Nephron progenitor cell (in vitro differentiated cells): Measurements from ENCODE around the gene PLPPR1.

Source experiments
- DNase-seq: peaks from one replicate; pipeline ENCODE4 v3.0.0; 2021
- H3K27ac Mint-ChIP-seq: 2 replicates; pipeline ENCODE4 v1.8.0; 2021; ENCODE audit warnings: mild to moderate bottlenecking, moderate library complexity, mixed read lengths
- H3K27me3 Mint-ChIP-seq: 2 replicates; pipeline ENCODE4 v1.8.0; 2021; ENCODE audit warnings: mild to moderate bottlenecking, low read depth, mixed read lengths; ENCODE audit not compliant: poor library complexity
- H3K36me3 Mint-ChIP-seq: 2 replicates; pipeline ENCODE4 v1.8.0; 2021; ENCODE audit warnings: low read depth, mixed read lengths
- H3K4me1 Mint-ChIP-seq: 2 replicates; pipeline ENCODE4 v1.8.0; 2021; ENCODE audit warnings: mixed read lengths
- H3K4me3 Mint-ChIP-seq: 2 replicates; pipeline ENCODE4 v1.8.0; 2021; ENCODE audit warnings: mild to moderate bottlenecking, moderate library complexity, mixed read lengths
- H3K9me3 Mint-ChIP-seq: 2 replicates; pipeline ENCODE4 v1.8.0; 2021; ENCODE audit warnings: mild to moderate bottlenecking, moderate library complexity, mixed read lengths
- TF ChIP-seq, protein P1 (sequence below): fragments of 200-600 bp; sonication (generic); IDR thresholded peaks from 2 replicates; pipeline ENCODE4 v1.5.0; 2021; ENCODE audit warnings: antibody characterized with exemption

Gene PLPPR1

DNA sequence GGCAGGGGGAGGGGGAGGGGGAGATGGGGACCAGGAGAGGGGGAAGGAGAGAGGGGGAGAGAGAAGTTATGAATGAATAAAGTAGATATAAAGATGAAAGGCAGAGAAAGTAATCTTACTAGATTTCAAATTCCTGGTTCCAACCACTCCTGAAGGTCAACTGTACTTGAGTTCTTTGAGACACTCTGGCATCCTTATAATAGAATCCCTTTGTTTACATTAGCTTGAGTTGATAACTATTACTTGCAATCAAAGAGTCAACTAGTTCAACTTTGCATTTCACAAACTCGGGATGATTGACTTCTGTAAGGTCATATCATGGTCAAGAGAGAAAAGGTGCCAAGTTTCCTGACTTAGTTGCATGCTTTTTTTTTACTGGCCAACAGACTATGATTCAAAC is 314.1 kb downstream of the PLPPR1 start:
- no peak for DNase-seq
- TF ChIP-seq, protein P1, sequence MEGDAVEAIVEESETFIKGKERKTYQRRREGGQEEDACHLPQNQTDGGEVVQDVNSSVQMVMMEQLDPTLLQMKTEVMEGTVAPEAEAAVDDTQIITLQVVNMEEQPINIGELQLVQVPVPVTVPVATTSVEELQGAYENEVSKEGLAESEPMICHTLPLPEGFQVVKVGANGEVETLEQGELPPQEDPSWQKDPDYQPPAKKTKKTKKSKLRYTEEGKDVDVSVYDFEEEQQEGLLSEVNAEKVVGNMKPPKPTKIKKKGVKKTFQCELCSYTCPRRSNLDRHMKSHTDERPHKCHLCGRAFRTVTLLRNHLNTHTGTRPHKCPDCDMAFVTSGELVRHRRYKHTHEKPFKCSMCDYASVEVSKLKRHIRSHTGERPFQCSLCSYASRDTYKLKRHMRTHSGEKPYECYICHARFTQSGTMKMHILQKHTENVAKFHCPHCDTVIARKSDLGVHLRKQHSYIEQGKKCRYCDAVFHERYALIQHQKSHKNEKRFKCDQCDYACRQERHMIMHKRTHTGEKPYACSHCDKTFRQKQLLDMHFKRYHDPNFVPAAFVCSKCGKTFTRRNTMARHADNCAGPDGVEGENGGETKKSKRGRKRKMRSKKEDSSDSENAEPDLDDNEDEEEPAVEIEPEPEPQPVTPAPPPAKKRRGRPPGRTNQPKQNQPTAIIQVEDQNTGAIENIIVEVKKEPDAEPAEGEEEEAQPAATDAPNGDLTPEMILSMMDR: no peak
- Mint-ChIP-seq H3K27me3 (peaks cover 6% of the 10 kb centered on the region), H3K4me3 (no peak overlapping the region), H3K9me3 (peaks cover 2% of the 10 kb centered on the region), H3K27ac (no peak overlapping the region), H3K36me3 (no peaks in the 10 kb centered on the region), H3K4me1 (no peaks in the 10 kb centered on the region)

DNA sequence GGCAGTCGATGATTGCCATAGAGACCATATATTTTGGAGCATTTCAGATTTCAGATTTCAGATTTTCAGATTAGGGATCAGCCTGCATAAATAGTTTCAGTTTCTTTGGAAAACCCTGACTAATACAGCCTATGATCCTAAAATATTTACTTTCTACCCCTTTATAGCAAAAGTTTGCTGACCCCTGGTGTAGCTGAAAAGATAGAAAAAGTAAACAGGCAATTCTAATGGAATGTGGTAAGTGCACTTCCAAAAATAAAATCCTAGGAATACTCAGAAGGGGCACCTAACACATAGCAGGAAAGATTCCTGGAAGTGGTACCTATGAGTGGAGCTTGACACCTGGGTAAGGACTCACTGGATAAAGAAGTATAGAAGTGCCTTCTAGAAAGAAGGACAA is 321.8 kb downstream of the PLPPR1 start:
- no peaks in the 10 kb centered on the region for H3K4me1 Mint-ChIP-seq
- H3K9me3 Mint-ChIP-seq: no peaks in the 10 kb centered on the region
- no peaks in the 10 kb centered on the region for H3K36me3 Mint-ChIP-seq
- peaks cover 4% of the 10 kb centered on the region for H3K27me3 Mint-ChIP-seq
- H3K4me3 Mint-ChIP-seq: no peak overlapping the region
- TF ChIP-seq, protein P1: no peak
- no peak overlapping the region for H3K27ac Mint-ChIP-seq
- no peak for DNase-seq

DNA sequence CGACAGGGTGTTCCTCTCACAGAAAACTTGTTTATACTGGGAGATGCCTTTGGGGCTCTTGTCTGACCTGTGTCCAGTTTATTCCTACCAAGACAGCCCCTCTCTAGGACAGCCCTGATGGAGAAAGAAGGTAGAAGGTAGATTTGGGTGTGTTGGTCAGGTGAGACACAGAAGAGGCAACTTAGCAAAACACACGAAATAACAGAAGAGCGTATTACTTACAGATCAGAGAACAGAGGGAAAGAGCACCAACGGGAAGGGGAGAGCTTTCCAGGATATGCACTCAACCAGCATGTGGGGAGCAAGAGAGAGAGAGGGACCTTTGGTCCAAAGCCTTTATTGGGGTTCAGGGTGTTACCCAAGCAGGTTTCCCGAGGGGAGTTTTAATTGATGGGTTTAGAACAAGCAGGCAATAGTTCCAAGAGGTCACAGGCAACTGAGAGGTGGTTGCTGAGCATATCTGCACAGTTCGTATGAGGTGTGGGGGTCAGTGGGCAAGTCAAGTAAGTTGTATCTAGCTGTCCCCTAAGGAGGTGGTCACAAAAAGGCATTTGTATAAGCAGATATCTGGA is 324.5 kb downstream of the PLPPR1 start:
- Mint-ChIP-seq H3K27me3 (peaks cover 3% of the 10 kb centered on the region), H3K27ac (no peak overlapping the region), H3K9me3 (no peaks in the 10 kb centered on the region), H3K36me3 (no peaks in the 10 kb centered on the region), H3K4me3 (no peak overlapping the region), H3K4me1 (no peaks in the 10 kb centered on the region)
- no peak for DNase-seq
- TF ChIP-seq, protein P1: no peak

DNA sequence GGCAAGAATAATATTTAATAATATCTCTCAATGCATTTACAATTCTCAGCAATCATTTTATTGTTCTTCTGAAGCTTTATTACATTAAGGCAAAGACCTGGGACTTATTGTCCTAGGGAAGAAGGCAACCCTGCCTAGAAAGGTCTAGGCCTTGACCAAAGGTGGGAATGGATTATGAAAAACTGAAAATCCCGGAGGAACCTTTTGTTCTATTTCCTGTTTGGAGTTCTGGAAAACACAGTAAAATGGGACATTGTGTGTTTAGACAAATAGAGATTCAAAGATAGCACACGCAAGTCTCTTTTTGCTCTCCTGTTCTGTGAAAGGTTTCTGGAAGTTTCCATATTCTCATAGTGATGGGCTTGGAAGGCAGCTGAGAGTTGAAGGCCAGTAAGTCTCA is 325.2 kb downstream of the PLPPR1 start:
- Mint-ChIP-seq H3K27ac (no peak overlapping the region), H3K4me3 (no peak overlapping the region), H3K27me3 (peaks cover 3% of the 10 kb centered on the region), H3K36me3 (no peaks in the 10 kb centered on the region), H3K9me3 (no peaks in the 10 kb centered on the region), H3K4me1 (no peaks in the 10 kb centered on the region)
- DNase-seq: no peak
- TF ChIP-seq, protein P1: no peak

DNA sequence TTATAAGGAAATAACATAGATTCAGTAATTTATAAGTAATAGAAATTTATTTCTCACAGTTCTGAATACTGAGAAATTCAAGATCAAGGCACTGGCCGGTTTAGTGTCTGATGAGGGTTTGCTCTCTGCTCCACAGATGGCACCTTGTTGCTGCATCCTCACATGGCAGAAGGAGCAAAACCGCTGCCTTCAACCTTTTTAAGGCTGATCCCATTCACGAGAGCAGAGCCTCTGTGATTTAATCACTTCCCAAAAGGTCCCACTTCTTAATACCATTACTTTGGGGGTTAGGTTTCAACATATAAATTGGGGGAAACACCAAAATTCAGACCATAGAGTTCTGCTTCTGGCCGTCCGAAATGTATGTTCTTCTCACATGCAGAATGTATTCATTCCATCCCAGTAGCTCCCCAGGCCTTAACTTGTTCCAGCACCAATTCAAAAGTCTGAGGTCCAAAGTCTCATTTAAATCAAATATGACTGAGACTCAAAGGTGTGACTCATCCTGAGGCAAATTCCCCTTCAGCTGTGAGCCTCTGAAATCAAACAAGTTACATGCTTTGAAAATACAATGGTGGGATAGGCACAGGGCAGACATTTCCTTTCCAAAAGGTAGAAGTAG is 325.7 kb downstream of the PLPPR1 start:
- Mint-ChIP-seq H3K27ac (no peak overlapping the region), H3K4me1 (no peaks in the 10 kb centered on the region), H3K36me3 (no peaks in the 10 kb centered on the region), H3K4me3 (no peak overlapping the region), H3K9me3 (no peaks in the 10 kb centered on the region), H3K27me3 (peaks cover 3% of the 10 kb centered on the region)
- TF ChIP-seq, protein P1: no peak
- DNase-seq: no peak
